CD4-positive, alpha-beta memory T cell (primary cell): Measurements from ENCODE around the gene HSPA12A. TPM values are rescaled to one million over a fixed set of nuclear protein-coding genes. Genes with fewer than 3 reads are reported as not detected.
A peak's percentile ranks its signal among the peaks of the same experiment; 100 is the strongest.

Experiments
- CTCF ChIA-PET: fragments of 350-600 bp; sonication (Branson Sonifier 250); formaldehyde crosslinking; loops from one replicate; lab custom pipeline; 2021; ENCODE audit warnings: inconsistent platforms; ENCODE audit not compliant: partially characterized antibody; lab: Charles Lee
- POLR2A ChIA-PET: fragments of 350-600 bp; sonication (Branson Sonifier 250); formaldehyde crosslinking; loops from one replicate; lab custom pipeline; 2021; ENCODE audit not compliant: partially characterized antibody; lab: Charles Lee
- DNase-seq, 5 donors: peaks; one replicate each; pipeline versions ENCODE4 v3.0.0 to v3.0.0-alpha.2; 2020 to 2022; ENCODE audit warnings: mixed read lengths in 1 of 5
- H3K27ac ChIP-seq: one replicate; pipeline ENCODE4 v1.7.0; 2013; ENCODE audit warnings: low read depth, low read length
- H3K27me3 ChIP-seq: 2 replicates; pipeline ENCODE4 v1.7.0; 2013; ENCODE audit warnings: mild to moderate bottlenecking, low read length, moderate library complexity; ENCODE audit not compliant: insufficient read depth
- H3K36me3 ChIP-seq: 2 replicates; pipeline ENCODE4 v1.7.0; 2013; ENCODE audit warnings: mild to moderate bottlenecking, low read length, moderate library complexity; ENCODE audit not compliant: insufficient read depth
- H3K4me1 ChIP-seq: 2 replicates; pipeline ENCODE4 v1.7.0; 2013; ENCODE audit warnings: mild to moderate bottlenecking, low read length, moderate library complexity; ENCODE audit not compliant: insufficient read depth
- H3K4me3 ChIP-seq, 2 donors: one replicate each; pipeline ENCODE4 v1.7.0; 2013; ENCODE audit warnings: low read length in 2 of 2, mild to moderate bottlenecking in 1 of 2
- H3K9me3 ChIP-seq, 2 donors: one replicate each; pipeline ENCODE4 v1.7.0; 2013; ENCODE audit warnings: low read length in 2 of 2, control low read depth in 1 of 2; ENCODE audit not compliant: control insufficient read depth in 1 of 2
- H3K27ac Mint-ChIP-seq, 7 donors: one replicate each; pipeline ENCODE4 v1.8.0; 2020 to 2021; ENCODE audit warnings: mixed read lengths in 7 of 7, mild to moderate bottlenecking in 6 of 7, inconsistent platforms in 3 of 7, moderate library complexity in 3 of 7
- H3K27me3 Mint-ChIP-seq, 2 donors: one replicate each; pipeline ENCODE4 v1.8.0; 2020 to 2021; ENCODE audit warnings: mixed read lengths in 2 of 2
- H3K36me3 Mint-ChIP-seq, 2 donors: one replicate each; pipeline ENCODE4 v1.8.0; 2020 to 2021; ENCODE audit warnings: mixed read lengths in 2 of 2, inconsistent platforms in 1 of 2, mild to moderate bottlenecking in 1 of 2
- H3K4me1 Mint-ChIP-seq, 4 donors: one replicate each; pipeline ENCODE4 v1.8.0; 2020 to 2021; ENCODE audit warnings: mixed read lengths in 4 of 4, mild to moderate bottlenecking in 1 of 4
- H3K4me3 Mint-ChIP-seq, 8 donors: one replicate each; pipeline ENCODE4 v1.8.0; 2020 to 2021; ENCODE audit warnings: mixed read lengths in 8 of 8, mild to moderate bottlenecking in 7 of 8, moderate library complexity in 6 of 8, inconsistent platforms in 3 of 8
- H3K9me3 Mint-ChIP-seq, 8 donors: one replicate each; pipeline ENCODE4 v1.8.0; 2020 to 2021; ENCODE audit warnings: mixed read lengths in 8 of 8, mild to moderate bottlenecking in 5 of 8, inconsistent platforms in 3 of 8, moderate library complexity in 1 of 8
- intact Hi-C: fragments of 100-400 bp; cut with micrococcal nuclease; formaldehyde crosslinking; loops from one replicate; pipeline ENCODE4 v1.15.1; 2023
- polyA plus RNA-seq, 2 donors: library from polyadenylated mRNA; unstranded; fragments of 300-500 nt; fragmentation: Illumina TruSeq; gene quantifications; one replicate each; pipeline ENCODE4 v1.2.3, GENCODE V29; 2021
- total RNA-seq, 2 experiments: library from RNA; stranded (reverse); gene quantifications; one replicate each; pipeline ENCODE4 v1.2.3, GENCODE V29; 2021

The HSPA12A gene
- total and polyA plus RNA-seq, 4 experiments from 2014 or later: 0.14 to 0.64 (median 0.36) TPM; not detected in 1

GRCh38 chr10:116732573-116732972, 9.8 kb downstream of the HSPA12A start:
- DNase-seq: no peak
- H3K9me3 ChIP-seq: no peaks in the 10 kb centered on the region
- Mint-ChIP-seq H3K27ac (no peak overlapping the region), H3K36me3 (peaks cover 0 to 3% of the 10 kb centered on the region in 2 donors), H3K27me3 (peaks cover 34 to 54% of the 10 kb centered on the region in 2 donors), H3K4me3 (no peak overlapping the region), H3K9me3 (peaks cover 0 to 15% (median 5%) of the 10 kb centered on the region in 8 donors), H3K4me1 (no peaks in the 10 kb centered on the region)
- H3K36me3 ChIP-seq: no peaks in the 10 kb centered on the region
- ChIA-PET CTCF (interaction anchor here (1.3 kb wide), 1 partner anchor 56 kb away, joined by 3 read pairs; no protein-coding TSS in a partner anchor), POLR2A (no interaction called here)
- H3K27ac ChIP-seq: no peak overlapping the region
- H3K4me3 ChIP-seq: no peak overlapping the region
- no peaks in the 10 kb centered on the region for H3K4me1 ChIP-seq
- H3K27me3 ChIP-seq: peaks cover 5% of the 10 kb centered on the region
- intact Hi-C loops: no loop called here

GRCh38 chr10:116730464-116731260, 11.7 kb downstream of the HSPA12A start:
- Histone ChIP-seq H3K4me3 (no peak overlapping the region), H3K36me3 (no peaks in the 10 kb centered on the region), H3K27ac (no peak overlapping the region), H3K27me3 (peaks cover 18% of the 10 kb centered on the region), H3K9me3 (no peaks in the 10 kb centered on the region), H3K4me1 (no peaks in the 10 kb centered on the region)
- intact Hi-C loops: no loop called here
- DNase-seq: peak in 1 of 5 donors; percentile 24
- CTCF ChIA-PET: no interaction called here
- peaks cover 37 to 58% of the 10 kb centered on the region in 2 donors for H3K27me3 Mint-ChIP-seq
- H3K4me1 Mint-ChIP-seq: peaks cover 6 to 13% (median 9%) of the 10 kb centered on the region in 4 donors
- H3K36me3 Mint-ChIP-seq: no peaks in the 10 kb centered on the region
- no peak overlapping the region for H3K4me3 Mint-ChIP-seq
- POLR2A ChIA-PET: no interaction called here
- peak overlapping the region in 1 of 7 donors; percentile 81 for H3K27ac Mint-ChIP-seq
- peaks cover 0 to 3% (median 0%) of the 10 kb centered on the region in 8 donors for H3K9me3 Mint-ChIP-seq

GRCh38 chr10:116729243-116729642, 13.1 kb downstream of the HSPA12A start:
- H3K27me3 Mint-ChIP-seq: peaks cover 45 to 57% of the 10 kb centered on the region in 2 donors
- H3K36me3 ChIP-seq: no peaks in the 10 kb centered on the region
- ChIA-PET POLR2A (no interaction called here), CTCF (no interaction called here)
- intact Hi-C loops: loop anchor here (10.0 kb wide), 1 partner anchor 646 kb away; the partner anchor contains the start of gene PDZD8
- H3K27ac Mint-ChIP-seq: no peak overlapping the region
- H3K4me1 Mint-ChIP-seq: peaks cover 7 to 27% (median 21%) of the 10 kb centered on the region in 4 donors
- peaks cover 24% of the 10 kb centered on the region for H3K27me3 ChIP-seq
- no peaks in the 10 kb centered on the region for H3K36me3 Mint-ChIP-seq
- H3K9me3 Mint-ChIP-seq: peaks cover 0 to 3% (median 0%) of the 10 kb centered on the region in 8 donors
- no peaks in the 10 kb centered on the region for H3K9me3 ChIP-seq
- H3K4me1 ChIP-seq: peaks cover 13% of the 10 kb centered on the region
- DNase-seq: no peak
- no peak overlapping the region for H3K4me3 ChIP-seq
- no peak overlapping the region for H3K27ac ChIP-seq
- H3K4me3 Mint-ChIP-seq: no peak overlapping the region

GRCh38 chr10:116728526-116729096, 13.8 kb downstream of the HSPA12A start:
- Mint-ChIP-seq H3K9me3 (peaks cover 0 to 3% (median 0%) of the 10 kb centered on the region in 8 donors), H3K27ac (no peak overlapping the region), H3K36me3 (no peaks in the 10 kb centered on the region), H3K4me1 (peaks cover 11 to 33% (median 27%) of the 10 kb centered on the region in 4 donors), H3K4me3 (no peak overlapping the region), H3K27me3 (peaks cover 43 to 58% of the 10 kb centered on the region in 2 donors)
- CTCF ChIA-PET: no interaction called here
- Histone ChIP-seq H3K4me1 (peaks cover 18% of the 10 kb centered on the region), H3K27ac (no peak overlapping the region), H3K36me3 (no peaks in the 10 kb centered on the region), H3K27me3 (peaks cover 26% of the 10 kb centered on the region), H3K4me3 (no peak overlapping the region), H3K9me3 (no peaks in the 10 kb centered on the region)
- POLR2A ChIA-PET: no interaction called here
- intact Hi-C loops: loop anchor here (10.0 kb wide), 1 partner anchor 646 kb away; the partner anchor contains the start of gene PDZD8
- no peak for DNase-seq

GRCh38 chr10:116723428-116724281, 18.7 kb downstream of the HSPA12A start:
- no peaks in the 10 kb centered on the region for H3K36me3 Mint-ChIP-seq
- H3K4me3 Mint-ChIP-seq: peak overlapping the region; percentile 64 to 83 (median 74)
- ChIA-PET CTCF (no interaction called here), POLR2A (no interaction called here)
- intact Hi-C loops: loop anchor here (1.0 to 10.0 kb wide), 2 partner anchors 19 to 651 kb away; partner anchors contain the start of genes HSPA12A and PDZD8
- H3K27me3 Mint-ChIP-seq: peaks cover 50 to 56% of the 10 kb centered on the region in 2 donors
- H3K4me1 Mint-ChIP-seq: peaks cover 21 to 60% (median 44%) of the 10 kb centered on the region in 4 donors
- Histone ChIP-seq H3K9me3 (no peaks in the 10 kb centered on the region), H3K27me3 (peaks cover 43% of the 10 kb centered on the region), H3K36me3 (no peaks in the 10 kb centered on the region), H3K4me3 (peak overlapping the region in 1 of 2 donors; percentile 24), H3K4me1 (peaks cover 29% of the 10 kb centered on the region), H3K27ac (no peak overlapping the region)
- peaks cover 0 to 2% (median 0%) of the 10 kb centered on the region in 8 donors for H3K9me3 Mint-ChIP-seq
- peak overlapping the region in 6 of 7 donors; percentile 22 to 88 (median 80) for H3K27ac Mint-ChIP-seq
- peak; percentile 74 to 84 (median 79) for DNase-seq

- Histone ChIP-seq H3K36me3 (no peaks in the 10 kb centered on the region), H3K4me1 (peaks cover 29% of the 10 kb centered on the region), H3K27me3 (peaks cover 48% of the 10 kb centered on the region), H3K9me3 (no peaks in the 10 kb centered on the region), H3K4me3 (no peak overlapping the region), H3K27ac (no peak overlapping the region)
- Mint-ChIP-seq H3K27ac (peak overlapping the region in 2 of 7 donors; percentile 10 to 73), H3K36me3 (no peaks in the 10 kb centered on the region), H3K27me3 (peaks cover 51 to 56% of the 10 kb centered on the region in 2 donors), H3K4me3 (peak overlapping the region in 5 of 8 donors; percentile 17 to 83 (median 43)), H3K9me3 (peaks cover 0 to 2% (median 0%) of the 10 kb centered on the region in 8 donors), H3K4me1 (peaks cover 21 to 60% (median 44%) of the 10 kb centered on the region in 4 donors)
- intact Hi-C loops: loop anchor here (10.0 kb wide), 1 partner anchor 652 kb away; the partner anchor contains the start of gene PDZD8
- ChIA-PET CTCF (interaction anchor here (1.3 kb wide), 1 partner anchor 12 kb away, joined by 3 read pairs; no protein-coding TSS in a partner anchor), POLR2A (no interaction called here)
- DNase-seq: no peak
Measured at GRCh38 chr10:116722736-116723427, 19.5 kb downstream of the HSPA12A start.
